ENCODE measurements around the gene ANO6.

ANO6 gene

DNA sequence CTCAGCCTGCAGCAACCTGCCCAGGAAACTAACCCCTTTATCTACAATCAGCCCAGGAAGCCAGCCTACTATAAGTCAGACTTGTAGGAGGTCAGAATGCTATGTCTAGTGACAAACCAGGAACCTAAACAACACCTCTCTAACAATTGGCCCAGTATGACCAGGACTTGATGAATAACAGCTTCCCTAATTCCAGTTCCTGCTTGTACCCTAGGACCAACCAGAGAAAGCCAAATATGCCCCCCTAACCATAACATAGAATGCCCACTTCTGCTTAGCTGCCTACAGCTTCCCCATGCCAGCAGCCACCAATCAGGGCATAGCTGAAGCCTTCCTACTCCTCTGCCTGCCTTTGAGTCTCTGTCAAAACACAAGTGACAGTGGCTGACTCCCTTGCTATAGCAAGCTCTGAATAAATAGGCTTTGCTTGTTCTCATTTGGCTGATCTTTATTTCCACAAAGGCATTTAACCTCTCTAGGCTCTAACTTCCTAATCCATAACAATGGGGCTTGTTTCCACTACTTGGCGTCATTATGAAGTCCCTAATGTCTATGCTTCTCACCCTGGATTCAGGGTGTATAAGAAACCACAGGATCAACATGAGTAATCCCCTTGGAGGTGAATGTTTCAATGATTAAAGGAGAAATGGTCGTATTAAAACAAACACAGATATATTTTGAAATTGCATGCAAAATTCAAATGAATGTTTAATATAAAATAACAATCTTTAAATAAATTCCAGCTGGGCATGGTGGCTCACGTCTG, 220.2 kb downstream of the ANO6 start:
- TF ChIP-seq, protein P1, sequence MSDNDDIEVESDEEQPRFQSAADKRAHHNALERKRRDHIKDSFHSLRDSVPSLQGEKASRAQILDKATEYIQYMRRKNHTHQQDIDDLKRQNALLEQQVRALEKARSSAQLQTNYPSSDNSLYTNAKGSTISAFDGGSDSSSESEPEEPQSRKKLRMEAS (IDR thresholded peaks at IDR 0.05; ENCODE audit: low read depth, low read length) = 0 out of 2 replicates have a peak, but pooled peaks have one; percentile 8
- no peak for TF ChIP-seq POLR2A (IDR thresholded peaks at IDR 0.05; ENCODE audit: extremely low read depth, insufficient read length)
- TF ChIP-seq, protein P2, sequence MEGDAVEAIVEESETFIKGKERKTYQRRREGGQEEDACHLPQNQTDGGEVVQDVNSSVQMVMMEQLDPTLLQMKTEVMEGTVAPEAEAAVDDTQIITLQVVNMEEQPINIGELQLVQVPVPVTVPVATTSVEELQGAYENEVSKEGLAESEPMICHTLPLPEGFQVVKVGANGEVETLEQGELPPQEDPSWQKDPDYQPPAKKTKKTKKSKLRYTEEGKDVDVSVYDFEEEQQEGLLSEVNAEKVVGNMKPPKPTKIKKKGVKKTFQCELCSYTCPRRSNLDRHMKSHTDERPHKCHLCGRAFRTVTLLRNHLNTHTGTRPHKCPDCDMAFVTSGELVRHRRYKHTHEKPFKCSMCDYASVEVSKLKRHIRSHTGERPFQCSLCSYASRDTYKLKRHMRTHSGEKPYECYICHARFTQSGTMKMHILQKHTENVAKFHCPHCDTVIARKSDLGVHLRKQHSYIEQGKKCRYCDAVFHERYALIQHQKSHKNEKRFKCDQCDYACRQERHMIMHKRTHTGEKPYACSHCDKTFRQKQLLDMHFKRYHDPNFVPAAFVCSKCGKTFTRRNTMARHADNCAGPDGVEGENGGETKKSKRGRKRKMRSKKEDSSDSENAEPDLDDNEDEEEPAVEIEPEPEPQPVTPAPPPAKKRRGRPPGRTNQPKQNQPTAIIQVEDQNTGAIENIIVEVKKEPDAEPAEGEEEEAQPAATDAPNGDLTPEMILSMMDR (IDR thresholded peaks at IDR 0.05; ENCODE audit: low read depth, low read length) = no peak
- no peak for TF ChIP-seq MYC (IDR thresholded peaks at IDR 0.05; ENCODE audit: low read depth, low read length)
- no peak overlapping the region for H3K4me3 ChIP-seq (ENCODE audit: low read depth, low read length)
- DNase-seq (ENCODE audit: low read depth) = peak; percentile 75

DNA sequence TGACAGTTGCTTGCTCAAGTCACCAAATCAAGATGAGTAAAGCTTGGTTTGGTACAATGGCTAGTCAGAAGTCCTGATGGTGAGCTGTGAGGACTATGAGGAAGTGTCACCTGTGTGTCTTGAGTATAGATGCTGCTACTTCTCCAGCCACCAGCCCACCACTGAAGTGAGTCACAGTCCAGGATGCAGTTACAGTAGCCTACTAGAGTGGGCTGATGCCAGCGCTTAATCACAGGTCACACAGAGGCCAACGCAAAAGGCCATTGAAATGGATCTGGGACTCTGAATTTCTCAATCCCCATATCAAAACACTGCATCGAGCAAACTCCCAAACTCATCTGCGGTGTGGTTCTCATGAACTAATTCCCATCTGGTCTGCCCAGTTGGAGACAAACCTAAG, 223.1 kb downstream of the ANO6 start:
- peak; percentile 39 for DNase-seq (ENCODE audit: low read depth)
- no peak for TF ChIP-seq MYC (IDR thresholded peaks at IDR 0.05; ENCODE audit: low read depth, low read length)
- H3K4me3 ChIP-seq (ENCODE audit: low read depth, low read length) = no peak overlapping the region

DNA sequence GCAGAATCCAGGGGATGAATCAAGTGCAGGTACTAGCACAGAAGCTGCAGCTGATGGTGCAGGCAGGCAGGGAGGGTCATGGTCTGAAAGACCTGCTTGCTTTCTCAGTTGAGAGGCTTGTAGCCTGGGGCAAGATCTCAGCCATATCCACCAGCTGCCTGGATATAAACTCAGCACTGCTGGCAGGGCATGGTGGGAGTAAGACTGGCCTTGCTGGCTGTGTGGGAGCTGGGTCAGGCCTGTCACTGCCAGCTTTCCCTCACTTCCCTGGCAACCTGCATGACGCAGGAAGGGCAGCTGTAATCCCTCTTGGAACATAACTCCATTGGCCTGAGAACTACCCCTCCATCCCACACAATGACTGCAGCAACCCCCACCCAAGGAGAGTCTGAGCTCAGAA, 230.1 kb downstream of the ANO6 start:
- DNase-seq (ENCODE audit: low read depth) = no peak
- no peak for TF ChIP-seq POLR2A (IDR thresholded peaks at IDR 0.05; ENCODE audit: extremely low read depth, insufficient read length)
- TF ChIP-seq, protein P2 (IDR thresholded peaks at IDR 0.05; ENCODE audit: low read depth, low read length) = no peak
- TF ChIP-seq MYC (IDR thresholded peaks at IDR 0.05; ENCODE audit: low read depth, low read length) = no peak
- TF ChIP-seq, protein P1 (IDR thresholded peaks at IDR 0.05; ENCODE audit: low read depth, low read length) = no peak
- no peak overlapping the region for H3K4me3 ChIP-seq (ENCODE audit: low read depth, low read length)

DNA sequence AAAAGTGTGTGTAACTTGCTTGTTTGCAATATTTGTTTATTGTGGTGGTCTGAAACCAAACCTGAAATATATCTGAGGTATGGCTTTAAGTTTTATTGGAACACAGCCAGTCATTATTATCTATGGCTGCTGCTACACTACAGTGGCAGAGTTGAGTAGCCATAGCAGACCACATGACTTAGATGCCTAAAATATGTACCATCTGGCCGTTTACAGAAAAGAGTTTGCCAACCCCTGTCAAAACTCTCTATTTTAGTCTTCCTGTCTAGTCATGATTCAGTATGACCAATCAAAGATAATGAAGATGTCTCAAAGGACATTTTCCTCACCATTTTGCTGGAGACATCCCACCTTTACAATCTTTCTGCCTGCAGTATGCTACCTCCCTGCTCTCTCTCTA, 242.3 kb downstream of the ANO6 start:
- TF ChIP-seq POLR2A (IDR thresholded peaks at IDR 0.05; ENCODE audit: extremely low read depth, insufficient read length) = no peak
- TF ChIP-seq, protein P2 (IDR thresholded peaks at IDR 0.05; ENCODE audit: low read depth, low read length) = no peak
- TF ChIP-seq, protein P1 (IDR thresholded peaks at IDR 0.05; ENCODE audit: low read depth, low read length) = no peak
- TF ChIP-seq MYC (IDR thresholded peaks at IDR 0.05; ENCODE audit: low read depth, low read length) = no peak
- no peak overlapping the region for H3K4me3 ChIP-seq (ENCODE audit: low read depth, low read length)
- no peak for DNase-seq (ENCODE audit: low read depth)

DNA sequence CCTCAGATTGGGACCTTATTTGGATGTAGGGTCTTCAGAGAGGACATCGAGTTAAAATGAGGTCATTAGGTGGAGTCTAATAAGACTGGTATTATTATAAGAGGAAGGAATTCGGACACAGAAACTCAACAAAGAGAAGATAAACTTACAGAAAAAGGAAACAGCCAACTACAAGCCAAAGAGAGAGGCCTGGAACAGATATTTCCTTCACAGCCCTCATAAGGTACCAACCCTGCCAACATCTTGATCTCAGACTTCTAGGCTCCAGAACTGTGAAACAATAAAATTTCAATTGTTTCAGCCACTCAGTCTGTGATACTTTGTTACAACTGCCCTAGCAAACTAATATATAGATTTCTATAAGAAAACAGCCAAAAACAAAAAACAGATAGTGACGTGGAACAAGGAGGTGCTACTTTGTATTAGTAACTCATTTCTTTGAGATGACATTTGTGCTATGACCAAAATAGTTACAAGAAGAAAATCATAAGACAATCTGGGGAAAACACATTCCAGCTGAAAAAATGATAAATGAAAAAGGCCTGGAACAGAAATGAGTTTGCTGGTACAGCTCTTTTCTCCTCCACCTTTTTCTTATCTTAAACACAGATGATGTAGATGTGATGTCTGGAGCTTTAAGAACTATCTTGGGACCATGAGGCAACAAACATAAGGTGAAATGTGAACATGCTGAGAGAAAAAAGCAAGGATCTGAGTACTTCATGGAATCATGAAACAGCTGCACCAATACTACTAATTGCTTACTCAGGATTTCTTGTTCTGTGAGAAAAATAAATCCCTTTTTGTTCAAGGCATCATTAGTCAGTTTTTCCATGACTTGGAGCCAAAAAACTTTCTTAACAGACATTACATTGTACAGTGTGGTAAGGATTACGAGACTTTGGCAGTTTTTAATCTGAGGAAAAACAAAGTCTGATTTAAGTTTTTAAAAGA, 243.2 kb downstream of the ANO6 start:
- no peak for TF ChIP-seq MYC (IDR thresholded peaks at IDR 0.05; ENCODE audit: low read depth, low read length)
- no peak for TF ChIP-seq POLR2A (IDR thresholded peaks at IDR 0.05; ENCODE audit: extremely low read depth, insufficient read length)
- TF ChIP-seq, protein P1 (IDR thresholded peaks at IDR 0.05; ENCODE audit: low read depth, low read length) = no peak
- TF ChIP-seq, protein P2 (IDR thresholded peaks at IDR 0.05; ENCODE audit: low read depth, low read length) = no peak
- no peak overlapping the region for H3K4me3 ChIP-seq (ENCODE audit: low read depth, low read length)
- DNase-seq (ENCODE audit: low read depth) = no peak

DNA sequence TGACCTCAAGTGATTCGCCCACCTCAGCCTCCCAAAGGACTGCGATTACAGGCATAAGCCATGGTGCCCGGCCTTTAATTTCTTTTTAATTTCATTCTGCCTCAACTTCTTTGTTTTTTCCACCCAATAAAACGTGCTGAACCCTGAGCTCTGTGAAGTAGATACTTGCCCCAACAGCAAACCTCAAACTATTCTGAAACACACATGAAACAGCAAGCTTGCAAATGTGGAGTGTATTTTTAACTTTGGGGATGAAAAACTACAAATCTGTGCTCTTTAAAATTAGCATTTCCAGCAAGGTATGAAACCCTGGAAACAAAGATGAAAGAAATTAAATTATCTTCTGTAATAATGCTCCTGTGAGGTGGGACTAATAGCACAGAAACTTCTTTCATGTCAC, 246.6 kb downstream of the ANO6 start:
- DNase-seq (ENCODE audit: low read depth) = no peak
- H3K4me3 ChIP-seq (ENCODE audit: low read depth, low read length) = no peak overlapping the region

More for the DNA sequence above, 246.6 kb downstream of the ANO6 start:
- TF ChIP-seq MYC (IDR thresholded peaks at IDR 0.05; ENCODE audit: low read depth, low read length) (no peak), POLR2A (IDR thresholded peaks at IDR 0.05; ENCODE audit: extremely low read depth, insufficient read length) (no peak)
- TF ChIP-seq, protein P1 (IDR thresholded peaks at IDR 0.05; ENCODE audit: low read depth, low read length) = no peak
- TF ChIP-seq, protein P2 (IDR thresholded peaks at IDR 0.05; ENCODE audit: low read depth, low read length) = no peak

Data from NB4 (cell line).